ENCODE measurements around the gene SDK1.

The SDK1 gene

GRCh38 chr7:3888096-3888495 is 587.0 kb downstream of the SDK1 start:
- no peak for DNase-seq (ENCODE audit: low read depth)

GRCh38 chr7:3892157-3892556 is 591.1 kb downstream of the SDK1 start:
- no peak for DNase-seq (ENCODE audit: low read depth)

- no peak for DNase-seq (ENCODE audit: low read depth)
These were observed 591.6 kb downstream of the SDK1 start for GRCh38 chr7:3892686-3893085.

- DNase-seq (ENCODE audit: low read depth), result no peak
These were observed 592.2 kb downstream of the SDK1 start for GRCh38 chr7:3893151-3893788.

GRCh38 chr7:3893789-3894153 is 592.7 kb downstream of the SDK1 start:
- no peak for DNase-seq (ENCODE audit: low read depth)

- DNase-seq (ENCODE audit: low read depth), result no peak
These were observed 594.5 kb downstream of the SDK1 start for GRCh38 chr7:3895341-3896116.

- no peak for DNase-seq (ENCODE audit: low read depth)
These were observed 595.2 kb downstream of the SDK1 start for GRCh38 chr7:3896169-3896765.

GRCh38 chr7:3897430-3898372 is 596.6 kb downstream of the SDK1 start:
- peak; percentile 6 for DNase-seq (ENCODE audit: low read depth)

- DNase-seq (ENCODE audit: low read depth), result no peak
These were observed 598.5 kb downstream of the SDK1 start for GRCh38 chr7:3899559-3899991.

GRCh38 chr7:3908153-3908552 is 607.1 kb downstream of the SDK1 start:
- DNase-seq (ENCODE audit: low read depth), result no peak

- DNase-seq (ENCODE audit: low read depth), result no peak
These were observed 608.1 kb downstream of the SDK1 start for GRCh38 chr7:3909128-3909527.

GRCh38 chr7:3910054-3910453 is 609.0 kb downstream of the SDK1 start:
- DNase-seq (ENCODE audit: low read depth), result no peak

GRCh38 chr7:3911685-3912084 is 610.6 kb downstream of the SDK1 start:
- DNase-seq (ENCODE audit: low read depth), result no peak

- no peak for DNase-seq (ENCODE audit: low read depth)
These were observed 611.2 kb downstream of the SDK1 start for GRCh38 chr7:3912291-3912690.

GRCh38 chr7:3914051-3914775 is 613.2 kb downstream of the SDK1 start:
- DNase-seq (ENCODE audit: low read depth), result no peak

GRCh38 chr7:3915337-3915878 is 614.4 kb downstream of the SDK1 start:
- DNase-seq (ENCODE audit: low read depth), result no peak

- DNase-seq (ENCODE audit: low read depth), result no peak
These were observed 615.1 kb downstream of the SDK1 start for GRCh38 chr7:3916146-3916545.

GRCh38 chr7:3917436-3917835 is 616.4 kb downstream of the SDK1 start:
- no peak for DNase-seq (ENCODE audit: low read depth)

- no peak for DNase-seq (ENCODE audit: low read depth)
These were observed 617.5 kb downstream of the SDK1 start for GRCh38 chr7:3918576-3918975.

- DNase-seq (ENCODE audit: low read depth), result no peak
These were observed 621.2 kb downstream of the SDK1 start for GRCh38 chr7:3922175-3922635.

- no peak for DNase-seq (ENCODE audit: low read depth)
These were observed 622.4 kb downstream of the SDK1 start for GRCh38 chr7:3923307-3923918.

Data from stimulated activated CD8-positive, alpha-beta memory T cell treated with anti-CD3 and anti-CD28 coated beads, Interleukin-12 subunit alpha, Interleukin-12 subunit beta, amount 100 ng/mL, for 4 hours (primary cell).